ENCODE data around the gene DLL4.
"Not testable (repeated sequence)": the region's sequence is repeated elsewhere in the genome, so short reads cannot be mapped to it uniquely, and the experiment has no call there.

The DLL4 gene

GRCh38 chr15:40958723-40959122, 29.6 kb downstream of the DLL4 start:
- DNase-seq (ENCODE audit: low read depth in 3 of 3): no peak

GRCh38 chr15:40959331-40960141, 30.4 kb downstream of the DLL4 start:
- no peak for DNase-seq (ENCODE audit: low read depth in 3 of 3)

- DNase-seq (ENCODE audit: low read depth in 3 of 3): no peak
These were observed 31.2 kb downstream of the DLL4 start for GRCh38 chr15:40960151-40960885.

GRCh38 chr15:40960925-40961324, 31.8 kb downstream of the DLL4 start:
- DNase-seq (ENCODE audit: low read depth in 3 of 3): no peak

GRCh38 chr15:40961740-40962139, 32.6 kb downstream of the DLL4 start:
- not testable (repeated sequence) for DNase-seq (ENCODE audit: low read depth in 3 of 3)

GRCh38 chr15:40962317-40962716, 33.2 kb downstream of the DLL4 start:
- not testable (repeated sequence) for DNase-seq (ENCODE audit: low read depth in 3 of 3)

GRCh38 chr15:40963201-40963600, 34.1 kb downstream of the DLL4 start:
- no peak for DNase-seq (ENCODE audit: low read depth in 3 of 3)

GRCh38 chr15:40964006-40964405, 34.9 kb downstream of the DLL4 start:
- DNase-seq (ENCODE audit: low read depth in 3 of 3): no peak

GRCh38 chr15:40964634-40965033, 35.5 kb downstream of the DLL4 start:
- DNase-seq (ENCODE audit: low read depth in 3 of 3): no peak

- no peak for DNase-seq (ENCODE audit: low read depth in 3 of 3)
These were observed 39.3 kb downstream of the DLL4 start for GRCh38 chr15:40968290-40969085.

GRCh38 chr15:40969363-40969762, 40.2 kb downstream of the DLL4 start:
- no peak for DNase-seq (ENCODE audit: low read depth in 3 of 3)

GRCh38 chr15:40974879-40975278, 45.7 kb downstream of the DLL4 start:
- no peak for DNase-seq (ENCODE audit: low read depth in 3 of 3)

GRCh38 chr15:40976819-40977218, 47.7 kb downstream of the DLL4 start:
- no peak for DNase-seq (ENCODE audit: low read depth in 3 of 3)

GRCh38 chr15:40978141-40978540, 49.0 kb downstream of the DLL4 start:
- no peak for DNase-seq (ENCODE audit: low read depth in 3 of 3)

- no peak for DNase-seq (ENCODE audit: low read depth in 3 of 3)
These were observed 49.4 kb downstream of the DLL4 start for GRCh38 chr15:40978562-40978961.

GRCh38 chr15:40981186-40981585, 52.0 kb downstream of the DLL4 start:
- DNase-seq (ENCODE audit: low read depth in 3 of 3): no peak

GRCh38 chr15:40982855-40983254, 53.7 kb downstream of the DLL4 start:
- DNase-seq (ENCODE audit: low read depth in 3 of 3): no peak

- DNase-seq (ENCODE audit: low read depth in 3 of 3): no peak
These were observed 55.3 kb downstream of the DLL4 start for GRCh38 chr15:40984406-40984805.

GRCh38 chr15:40984964-40985363, 55.8 kb downstream of the DLL4 start:
- DNase-seq (ENCODE audit: low read depth in 3 of 3): no peak

GRCh38 chr15:40985541-40986330, 56.6 kb downstream of the DLL4 start:
- DNase-seq (ENCODE audit: low read depth in 3 of 3): no peak

GRCh38 chr15:40986820-40987219, 57.7 kb downstream of the DLL4 start:
- no peak for DNase-seq (ENCODE audit: low read depth in 3 of 3)

- DNase-seq (ENCODE audit: low read depth in 3 of 3): no peak
These were observed 59.0 kb downstream of the DLL4 start for GRCh38 chr15:40988156-40988555.
